ENCODE results near the gene RNF223.

The RNF223 gene

DNA sequence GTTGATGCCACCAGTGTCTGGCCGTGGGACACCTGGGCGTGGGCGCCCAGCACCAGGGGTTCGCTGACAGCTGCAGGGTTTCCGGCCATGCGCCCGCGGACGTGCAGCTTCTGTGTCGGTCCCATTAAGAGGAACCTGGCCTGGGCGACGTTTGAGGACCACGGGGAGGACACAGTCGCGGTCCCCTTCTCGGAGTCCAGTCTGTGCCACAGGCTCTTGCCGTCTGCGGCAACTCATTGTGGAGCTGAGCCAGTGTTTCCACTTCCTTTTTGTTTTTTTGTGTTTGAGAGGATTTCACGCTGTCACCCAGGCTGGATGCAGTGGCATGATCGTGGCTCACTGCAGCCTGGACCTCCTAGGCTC, 43.3 kb upstream of the RNF223 start:
- peaks cover 10% of the 10 kb centered on the region; the same call in 1 of the 2 replicates for H3K36me3 ChIP-seq (ENCODE audit: insufficient read depth, low read length)
- H3K27ac ChIP-seq (ENCODE audit: low read depth, low read length), result no peak overlapping the region
- peaks cover 10% of the 10 kb centered on the region for H3K79me2 ChIP-seq (ENCODE audit: control insufficient read depth, insufficient read depth, low read length, unreplicated experiment)
- H3K4me3 ChIP-seq (ENCODE audit: low read depth, low read length), result no peak overlapping the region
- peaks cover 20% of the 10 kb centered on the region for H3K27me3 ChIP-seq (ENCODE audit: insufficient read depth, low read length)
- H3K4me1 ChIP-seq (ENCODE audit: control insufficient read depth, insufficient read depth, low read length, unreplicated experiment), result peaks cover 3% of the 10 kb centered on the region
- H2AFZ ChIP-seq (ENCODE audit: low read length, unreplicated experiment), result no peak overlapping the region

DNA sequence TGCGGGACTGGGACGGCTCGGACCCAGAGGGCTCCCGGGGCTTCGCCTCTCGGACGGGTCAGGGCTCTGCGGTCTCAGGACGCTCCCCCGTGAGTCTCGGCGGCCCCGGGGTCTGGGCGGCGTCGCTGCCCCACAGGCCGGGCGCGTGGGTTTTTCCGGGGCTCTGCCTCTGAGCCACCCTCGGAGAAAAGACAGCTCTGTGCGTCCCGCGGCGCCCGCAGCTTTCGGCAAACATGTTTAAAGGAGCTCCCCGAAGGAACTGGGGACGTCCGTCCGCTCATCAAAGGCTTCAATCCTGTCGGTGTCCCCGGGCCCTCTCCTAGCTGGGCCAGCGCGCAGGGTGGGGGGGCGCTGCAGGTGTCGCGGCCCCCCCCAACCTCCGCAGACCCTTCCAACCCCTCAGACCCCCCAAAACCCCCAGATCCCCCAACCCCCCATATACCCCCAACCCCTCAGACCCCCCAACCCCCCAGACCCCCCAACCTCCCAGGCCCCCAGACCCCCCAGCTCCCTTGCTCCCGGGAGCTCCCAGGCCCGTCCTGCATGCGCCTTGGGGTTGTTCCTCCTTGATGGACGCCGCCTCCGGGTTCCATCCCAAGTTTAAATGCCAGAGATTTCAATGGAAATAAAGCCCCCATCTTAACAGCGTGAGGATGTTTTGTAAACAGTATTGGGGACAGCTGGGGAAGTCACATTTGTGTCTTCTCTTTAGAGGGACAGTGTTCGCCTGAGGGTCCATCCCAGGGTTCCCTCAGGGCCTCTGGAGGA, 42.8 kb upstream of the RNF223 start:
- H3K27ac ChIP-seq (ENCODE audit: low read depth, low read length), result no peak overlapping the region
- H3K4me3 ChIP-seq (ENCODE audit: low read depth, low read length), result peak overlapping the region; percentile 94
- H2AFZ ChIP-seq (ENCODE audit: low read length, unreplicated experiment), result peak overlapping the region; percentile 75
- peaks cover 20% of the 10 kb centered on the region for H3K27me3 ChIP-seq (ENCODE audit: insufficient read depth, low read length)
- peaks cover 3% of the 10 kb centered on the region for H3K4me1 ChIP-seq (ENCODE audit: control insufficient read depth, insufficient read depth, low read length, unreplicated experiment)
- H3K36me3 ChIP-seq (ENCODE audit: insufficient read depth, low read length), result peaks cover 11% of the 10 kb centered on the region; the same call in 1 of the 2 replicates
- peaks cover 10% of the 10 kb centered on the region for H3K79me2 ChIP-seq (ENCODE audit: control insufficient read depth, insufficient read depth, low read length, unreplicated experiment)

GRCh38 chr1:1115786-1116700, 41.9 kb upstream of the RNF223 start, which contains the start of gene C1orf159:
C1orf159 (minus strand) TSS chr1:1116089; CDS start chr1:1091543, 24,546 bp downstream.
- H3K4me1 ChIP-seq (ENCODE audit: control insufficient read depth, insufficient read depth, low read length, unreplicated experiment), result no peaks in the 10 kb centered on the region
- H2AFZ ChIP-seq (ENCODE audit: low read length, unreplicated experiment), result peak within 1 kb of the TSS; percentile 75
- H3K36me3 ChIP-seq (ENCODE audit: insufficient read depth, low read length), result peaks cover 11% of the 10 kb centered on the region; the same call in 1 of the 2 replicates
- H3K27me3 ChIP-seq (ENCODE audit: insufficient read depth, low read length), result peaks cover 20% of the 10 kb centered on the region
- H3K27ac ChIP-seq (ENCODE audit: low read depth, low read length), result no peak within 1 kb of the TSS
- peak within 1 kb of the TSS; percentile 94 for H3K4me3 ChIP-seq (ENCODE audit: low read depth, low read length)
- peaks cover 10% of the 10 kb centered on the region for H3K79me2 ChIP-seq (ENCODE audit: control insufficient read depth, insufficient read depth, low read length, unreplicated experiment)

GRCh38 chr1:1115136-1115785, 41.2 kb upstream of the RNF223 start:
- Histone ChIP-seq H2AFZ (ENCODE audit: low read length, unreplicated experiment) (peak overlapping the region; percentile 38), H3K4me3 (ENCODE audit: low read depth, low read length) (peak overlapping the region; percentile 94), H3K27ac (ENCODE audit: low read depth, low read length) (no peak overlapping the region), H3K36me3 (ENCODE audit: insufficient read depth, low read length) (peaks cover 11% of the 10 kb centered on the region; the same call in 1 of the 2 replicates), H3K4me1 (ENCODE audit: control insufficient read depth, insufficient read depth, low read length, unreplicated experiment) (no peaks in the 10 kb centered on the region), H3K27me3 (ENCODE audit: insufficient read depth, low read length) (peaks cover 20% of the 10 kb centered on the region), H3K79me2 (ENCODE audit: control insufficient read depth, insufficient read depth, low read length, unreplicated experiment) (peaks cover 14% of the 10 kb centered on the region)

DNA sequence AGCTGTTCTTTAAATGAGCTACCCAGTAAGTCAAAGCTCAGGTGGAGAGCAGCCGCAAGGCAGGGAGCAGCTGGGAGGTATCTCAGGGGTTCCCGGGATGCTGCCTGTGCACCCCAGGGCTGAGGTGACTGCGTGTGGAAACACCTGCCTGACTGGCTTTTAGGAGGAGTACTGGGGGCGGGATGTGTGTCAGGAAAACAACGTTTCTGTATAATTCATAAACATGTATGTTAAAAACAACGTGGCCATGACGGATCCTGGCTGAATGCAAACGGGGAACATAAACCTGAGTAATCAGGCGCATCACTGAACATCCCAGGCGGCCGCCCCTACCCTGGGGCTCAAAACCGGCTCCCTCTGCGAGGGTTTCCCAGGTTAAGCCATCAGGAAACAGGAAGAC, 40.3 kb upstream of the RNF223 start:
- Histone ChIP-seq H3K36me3 (ENCODE audit: insufficient read depth, low read length) (peaks cover 11% of the 10 kb centered on the region; the same call in 1 of the 2 replicates), H3K27ac (ENCODE audit: low read depth, low read length) (no peak overlapping the region), H3K4me1 (ENCODE audit: control insufficient read depth, insufficient read depth, low read length, unreplicated experiment) (no peaks in the 10 kb centered on the region), H3K27me3 (ENCODE audit: insufficient read depth, low read length) (peaks cover 20% of the 10 kb centered on the region), H2AFZ (ENCODE audit: low read length, unreplicated experiment) (no peak overlapping the region), H3K79me2 (ENCODE audit: control insufficient read depth, insufficient read depth, low read length, unreplicated experiment) (peaks cover 21% of the 10 kb centered on the region), H3K4me3 (ENCODE audit: low read depth, low read length) (no peak overlapping the region; the same call in 1 of the 2 replicates)

DNA sequence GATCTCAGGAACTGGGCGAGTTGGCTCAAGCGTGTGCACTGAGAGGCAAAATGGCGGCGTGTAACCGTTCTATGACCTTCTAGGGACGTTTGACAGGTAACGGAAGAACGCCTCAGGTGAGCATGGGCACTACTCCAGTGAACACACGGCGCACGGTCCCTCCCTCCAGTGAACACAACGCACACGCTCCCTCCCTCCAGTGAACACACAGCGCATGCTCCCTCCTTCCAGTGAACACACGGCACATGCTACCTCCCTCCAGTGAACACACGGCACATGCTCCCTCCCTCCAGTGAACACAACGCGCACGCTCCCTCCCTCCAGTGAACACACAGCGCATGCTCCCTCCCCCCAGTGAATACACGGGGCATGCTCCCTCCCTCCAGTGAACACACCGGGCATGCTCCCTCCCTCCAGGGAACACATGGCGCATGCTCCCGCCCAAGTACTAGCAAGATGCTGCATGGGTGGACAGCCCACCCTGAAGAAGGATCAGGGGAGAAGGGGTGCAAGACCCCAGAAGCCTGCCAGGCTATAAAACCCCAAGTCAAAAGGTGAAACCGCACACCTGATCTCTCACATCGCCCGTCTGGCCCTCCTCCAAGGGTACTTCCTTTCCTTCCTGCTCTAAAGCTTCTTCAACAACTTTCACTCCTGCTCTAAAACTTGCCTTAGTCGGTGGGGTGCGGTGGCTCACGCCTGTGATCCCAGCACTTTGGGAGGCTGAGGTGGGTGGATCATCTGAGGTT, 38.3 kb upstream of the RNF223 start:
- peaks cover 21% of the 10 kb centered on the region for H3K79me2 ChIP-seq (ENCODE audit: control insufficient read depth, insufficient read depth, low read length, unreplicated experiment)
- no peaks in the 10 kb centered on the region for H3K4me1 ChIP-seq (ENCODE audit: control insufficient read depth, insufficient read depth, low read length, unreplicated experiment)
- H3K4me3 ChIP-seq (ENCODE audit: low read depth, low read length), result no peak overlapping the region
- H2AFZ ChIP-seq (ENCODE audit: low read length, unreplicated experiment), result no peak overlapping the region
- peaks cover 4% of the 10 kb centered on the region; the same call in 1 of the 2 replicates for H3K27me3 ChIP-seq (ENCODE audit: insufficient read depth, low read length)
- no peak overlapping the region for H3K27ac ChIP-seq (ENCODE audit: low read depth, low read length)
- peaks cover 11% of the 10 kb centered on the region; the same call in 1 of the 2 replicates for H3K36me3 ChIP-seq (ENCODE audit: insufficient read depth, low read length)

- Histone ChIP-seq H3K27me3 (ENCODE audit: insufficient read depth, low read length) (no peaks in the 10 kb centered on the region), H2AFZ (ENCODE audit: low read length, unreplicated experiment) (no peak overlapping the region), H3K4me3 (ENCODE audit: low read depth, low read length) (no peak overlapping the region), H3K79me2 (ENCODE audit: control insufficient read depth, insufficient read depth, low read length, unreplicated experiment) (peaks cover 21% of the 10 kb centered on the region), H3K4me1 (ENCODE audit: control insufficient read depth, insufficient read depth, low read length, unreplicated experiment) (no peaks in the 10 kb centered on the region), H3K36me3 (ENCODE audit: insufficient read depth, low read length) (peaks cover 11% of the 10 kb centered on the region; the same call in 1 of the 2 replicates), H3K27ac (ENCODE audit: low read depth, low read length) (no peak overlapping the region)
Observed at GRCh38 chr1:1111516-1112236, 37.6 kb upstream of the RNF223 start.

GRCh38 chr1:1110561-1110971, 36.5 kb upstream of the RNF223 start:
- Histone ChIP-seq H3K36me3 (ENCODE audit: insufficient read depth, low read length) (peaks cover 11% of the 10 kb centered on the region; the same call in 1 of the 2 replicates), H2AFZ (ENCODE audit: low read length, unreplicated experiment) (no peak overlapping the region), H3K79me2 (ENCODE audit: control insufficient read depth, insufficient read depth, low read length, unreplicated experiment) (peaks cover 21% of the 10 kb centered on the region), H3K4me3 (ENCODE audit: low read depth, low read length) (no peak overlapping the region), H3K27ac (ENCODE audit: low read depth, low read length) (no peak overlapping the region), H3K4me1 (ENCODE audit: control insufficient read depth, insufficient read depth, low read length, unreplicated experiment) (no peaks in the 10 kb centered on the region), H3K27me3 (ENCODE audit: insufficient read depth, low read length) (no peaks in the 10 kb centered on the region)

DNA sequence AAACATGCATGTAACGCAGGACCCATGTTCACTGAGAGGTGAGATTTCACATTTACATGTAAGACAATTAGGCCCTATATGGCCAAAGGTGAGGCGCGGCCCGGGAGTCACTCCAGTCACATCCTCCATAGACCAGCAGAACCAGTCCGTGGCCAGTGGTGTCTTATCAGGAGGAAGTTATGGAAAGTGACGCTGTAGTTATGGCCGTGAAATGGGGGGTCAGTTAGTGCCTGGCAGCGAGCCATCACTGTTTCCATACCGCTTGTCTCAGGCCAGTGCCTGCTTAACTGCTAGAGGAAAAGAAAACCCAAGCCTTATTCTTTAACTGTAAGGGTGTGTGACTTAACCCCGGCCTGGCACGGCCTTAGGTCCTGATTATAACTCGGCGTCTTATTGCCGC, 35.6 kb upstream of the RNF223 start:
- H3K4me1 ChIP-seq (ENCODE audit: control insufficient read depth, insufficient read depth, low read length, unreplicated experiment), result no peaks in the 10 kb centered on the region
- H3K4me3 ChIP-seq (ENCODE audit: low read depth, low read length), result no peak overlapping the region
- peaks cover 11% of the 10 kb centered on the region; the same call in 1 of the 2 replicates for H3K36me3 ChIP-seq (ENCODE audit: insufficient read depth, low read length)
- H3K27ac ChIP-seq (ENCODE audit: low read depth, low read length), result no peak overlapping the region
- no peak overlapping the region for H2AFZ ChIP-seq (ENCODE audit: low read length, unreplicated experiment)
- no peaks in the 10 kb centered on the region for H3K27me3 ChIP-seq (ENCODE audit: insufficient read depth, low read length)
- H3K79me2 ChIP-seq (ENCODE audit: control insufficient read depth, insufficient read depth, low read length, unreplicated experiment), result peaks cover 20% of the 10 kb centered on the region

Data from ACC112 (cell line).